Neuronal stem cell (in vitro differentiated cells): ENCODE results near the gene PHTF2.

Experiments used
- DNase-seq: peaks from one replicate; pipeline ENCODE4 v3.0.0-alpha.2; 2013; ENCODE audit warnings: low spot score
- H2AFZ ChIP-seq: one replicate; pipeline ENCODE4 v1.6.1; 2013; ENCODE audit warnings: mild to moderate bottlenecking, low read length, inconsistent platforms
- H2AK5ac ChIP-seq: 2 replicates; pipeline ENCODE4 v1.6.1; 2013; ENCODE audit warnings: low read depth, mild to moderate bottlenecking, inconsistent platforms, low read length, moderate library complexity, mixed read lengths
- H2BK120ac ChIP-seq: 2 replicates; pipeline ENCODE4 v1.6.1; 2013; ENCODE audit warnings: low read depth, mild to moderate bottlenecking, inconsistent platforms, low read length, moderate library complexity, mixed read lengths
- H2BK12ac ChIP-seq: one replicate; pipeline ENCODE4 v1.6.1; 2013; ENCODE audit warnings: low read length, inconsistent platforms
- H2BK15ac ChIP-seq: 2 replicates; pipeline ENCODE4 v1.6.1; 2013; ENCODE audit warnings: mild to moderate bottlenecking, low read length, inconsistent platforms, mixed read lengths
- H2BK5ac ChIP-seq: one replicate; pipeline ENCODE4 v1.6.1; 2013; ENCODE audit warnings: inconsistent platforms, mild to moderate bottlenecking, low read length, moderate library complexity
- H3K14ac ChIP-seq: one replicate; pipeline ENCODE4 v1.6.1; 2013; ENCODE audit warnings: low read length, inconsistent platforms
- H3K18ac ChIP-seq: 2 replicates; pipeline ENCODE4 v1.6.1; 2013; ENCODE audit warnings: low read length, inconsistent platforms
- H3K23ac ChIP-seq: 2 replicates; pipeline ENCODE4 v1.6.1; 2013; ENCODE audit warnings: low read depth, mild to moderate bottlenecking, mixed read lengths, low read length, inconsistent platforms; ENCODE audit not compliant: poor library complexity
- H3K27ac ChIP-seq: replicated peaks from 3 replicates; pipeline ENCODE4 v1.5.1; 2013; ENCODE audit warnings: low read length, inconsistent platforms
- H3K27me3 ChIP-seq, 3 experiments: 2 replicates each; pipeline ENCODE4 v1.6.1; 2013; ENCODE audit warnings: low read length in 3 of 3, mild to moderate bottlenecking in 2 of 3, inconsistent platforms in 1 of 3, low read depth in 1 of 3, mixed read lengths in 1 of 3, moderate library complexity in 1 of 3; ENCODE audit not compliant: control insufficient read depth in 3 of 3, insufficient read depth in 3 of 3
- H3K36me3 ChIP-seq, 2 donors: replicated peaks in 1 of 2; 2 replicates each; pipeline ENCODE4 v1.6.1; 2013; ENCODE audit warnings: low read length in 2 of 2; ENCODE audit not compliant: control insufficient read depth in 2 of 2, insufficient read depth in 2 of 2
- H3K4ac ChIP-seq: 2 replicates; pipeline ENCODE4 v1.6.1; 2013; ENCODE audit warnings: inconsistent platforms, mild to moderate bottlenecking, low read length, moderate library complexity
- H3K4me1 ChIP-seq, 2 donors: 1 replicate in 1 of 2; 2 replicates in 1 of 2; pipeline ENCODE4 v1.6.1; 2013; ENCODE audit warnings: low read length in 2 of 2, low read depth in 1 of 2; ENCODE audit not compliant: control insufficient read depth in 2 of 2, insufficient read depth in 1 of 2
- H3K4me2 ChIP-seq: one replicate; pipeline ENCODE4 v1.6.1; 2013; ENCODE audit warnings: mild to moderate bottlenecking, low read length, inconsistent platforms; ENCODE audit not compliant: insufficient read depth, poor library complexity, severe bottlenecking
- H3K4me3 ChIP-seq, 2 donors: 2 replicates each; pipeline ENCODE4 v1.5.1; 2013; ENCODE audit warnings: low read length in 2 of 2, mild to moderate bottlenecking in 2 of 2, inconsistent platforms in 1 of 2, moderate library complexity in 1 of 2
- H3K79me1 ChIP-seq: one replicate; pipeline ENCODE4 v1.6.1; 2013; ENCODE audit warnings: low read depth, mild to moderate bottlenecking, inconsistent platforms, low read length, moderate library complexity
- H3K9ac ChIP-seq: one replicate; pipeline ENCODE4 v1.6.1; 2013; ENCODE audit warnings: mild to moderate bottlenecking, low read depth, low read length, inconsistent platforms; ENCODE audit not compliant: poor library complexity
- H3K9me3 ChIP-seq, 2 donors: replicated peaks in 1 of 2; 2 replicates each; pipeline versions ENCODE3 to v1.6.1; 2013; ENCODE audit warnings: low read length in 2 of 2, mild to moderate bottlenecking in 2 of 2, inconsistent platforms in 1 of 2, low read depth in 1 of 2, mixed read lengths in 1 of 2, moderate library complexity in 1 of 2; ENCODE audit not compliant: control insufficient read depth in 2 of 2, insufficient read depth in 1 of 2
- H4K8ac ChIP-seq: one replicate; pipeline ENCODE4 v1.6.1; 2013; ENCODE audit warnings: low read depth, mild to moderate bottlenecking, inconsistent platforms, low read length, moderate library complexity
- H4K91ac ChIP-seq: one replicate; pipeline ENCODE4 v1.6.1; 2013; ENCODE audit warnings: low read length, low read depth, mild to moderate bottlenecking, inconsistent platforms; ENCODE audit not compliant: poor library complexity
- WGBS, 2 donors: extraction: QIAGEN DNeasy Blood & Tissue Kit; methylation state at CpG; one replicate each; pipeline ENCODE4 v1.1.7; 2013; ENCODE audit warnings: missing lambda C conversion rate in 2 of 2, mixed read lengths in 1 of 2; ENCODE audit not compliant: insufficient read length in 2 of 2, insufficient replicate concordance in 1 of 2; ENCODE audit errors: extremely low coverage in 2 of 2; 5-methylcytosine and 5-hydroxymethylcytosine counted together

Gene PHTF2

GRCh38 chr7:77759294-77759889 lies 39.2 kb upstream of the PHTF2 start:
- peak; percentile 75 for DNase-seq
- Histone ChIP-seq H3K79me1 (no peaks in the 10 kb centered on the region), H3K14ac (no peak overlapping the region), H2BK15ac (no peak overlapping the region), H2BK5ac (no peak overlapping the region), H3K36me3 (peaks cover 0 to 13% of the 10 kb centered on the region in 2 donors), H3K4me2 (no peak overlapping the region), H2AFZ (no peak overlapping the region), H3K9ac (no peak overlapping the region), H3K4me1 (no peaks in the 10 kb centered on the region), H3K4me3 (no peak overlapping the region), H3K18ac (no peak overlapping the region), H3K9me3 (no peaks in the 10 kb centered on the region), H2BK120ac (no peak overlapping the region), H3K27ac (no peak overlapping the region), H4K8ac (no peak overlapping the region), H3K23ac (no peak overlapping the region), H2AK5ac (no peak overlapping the region), H2BK12ac (no peak overlapping the region), H4K91ac (no peak overlapping the region), H3K27me3 (no peaks in the 10 kb centered on the region), H3K4ac (no peak overlapping the region)
- WGBS, 2 donors: no CpG with 5 or more reads among the region's 3 CpGs

- DNase-seq: no peak
- Histone ChIP-seq H3K4me2 (no peak overlapping the region), H2AFZ (no peak overlapping the region), H3K27me3 (no peaks in the 10 kb centered on the region), H3K9ac (no peak overlapping the region), H2BK5ac (no peak overlapping the region), H4K8ac (no peak overlapping the region), H3K9me3 (no peaks in the 10 kb centered on the region), H3K14ac (no peak overlapping the region), H4K91ac (no peak overlapping the region), H2BK15ac (no peak overlapping the region), H3K27ac (no peak overlapping the region), H3K4ac (no peak overlapping the region), H3K4me3 (no peak overlapping the region), H3K79me1 (no peaks in the 10 kb centered on the region), H3K36me3 (peaks cover 0 to 11% of the 10 kb centered on the region in 2 donors), H2AK5ac (no peak overlapping the region), H3K4me1 (no peaks in the 10 kb centered on the region), H2BK120ac (no peak overlapping the region), H3K18ac (no peak overlapping the region), H3K23ac (no peak overlapping the region), H2BK12ac (no peak overlapping the region)
- no CpG with 5 or more reads among the region's 10 CpGs for WGBS, 2 donors
Measured at GRCh38 chr7:77760809-77761453, 37.6 kb upstream of the PHTF2 start.

DNA sequence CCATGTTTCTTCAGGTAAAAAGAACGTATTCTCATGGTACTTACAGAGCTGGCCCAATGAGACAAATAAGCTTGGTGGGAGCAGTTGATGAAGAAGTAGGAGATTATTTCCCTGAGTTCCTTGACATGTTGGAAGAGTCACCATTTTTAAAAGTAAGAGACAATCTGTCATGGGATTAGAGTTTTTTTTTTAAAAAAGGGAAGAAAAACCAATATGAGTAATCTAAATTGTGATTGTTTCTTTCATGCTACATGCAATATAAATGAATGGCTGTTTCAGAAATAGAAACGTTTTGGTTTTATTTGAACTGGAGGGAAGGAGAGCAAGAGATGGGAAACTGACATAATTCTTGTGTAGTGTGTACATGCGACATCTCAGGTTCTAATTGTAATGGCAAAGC lies 33.1 kb upstream of the PHTF2 start:
- no peak overlapping the region for H3K23ac ChIP-seq
- H3K36me3 ChIP-seq: peaks cover 2 to 44% of the 10 kb centered on the region in 2 donors
- no peaks in the 10 kb centered on the region for H3K27me3 ChIP-seq
- no peak overlapping the region for H3K14ac ChIP-seq
- no peak overlapping the region for H3K4ac ChIP-seq
- no peaks in the 10 kb centered on the region for H3K4me1 ChIP-seq
- DNase-seq: no peak
- no peak overlapping the region for H2BK120ac ChIP-seq
- H3K18ac ChIP-seq: no peak overlapping the region
- no peak overlapping the region for H2BK12ac ChIP-seq
- H2BK15ac ChIP-seq: no peak overlapping the region
- WGBS, 2 donors: no CpG with 5 or more reads among the region's 3 CpGs
- no peak overlapping the region for H3K27ac ChIP-seq
- H3K79me1 ChIP-seq: peaks cover 1% of the 10 kb centered on the region
- no peaks in the 10 kb centered on the region for H3K9me3 ChIP-seq
- H2AK5ac ChIP-seq: no peak overlapping the region
- H4K8ac ChIP-seq: no peak overlapping the region
- H3K4me3 ChIP-seq: no peak overlapping the region
- no peak overlapping the region for H2AFZ ChIP-seq
- H3K4me2 ChIP-seq: no peak overlapping the region
- no peak overlapping the region for H2BK5ac ChIP-seq
- no peak overlapping the region for H4K91ac ChIP-seq
- no peak overlapping the region for H3K9ac ChIP-seq

DNA sequence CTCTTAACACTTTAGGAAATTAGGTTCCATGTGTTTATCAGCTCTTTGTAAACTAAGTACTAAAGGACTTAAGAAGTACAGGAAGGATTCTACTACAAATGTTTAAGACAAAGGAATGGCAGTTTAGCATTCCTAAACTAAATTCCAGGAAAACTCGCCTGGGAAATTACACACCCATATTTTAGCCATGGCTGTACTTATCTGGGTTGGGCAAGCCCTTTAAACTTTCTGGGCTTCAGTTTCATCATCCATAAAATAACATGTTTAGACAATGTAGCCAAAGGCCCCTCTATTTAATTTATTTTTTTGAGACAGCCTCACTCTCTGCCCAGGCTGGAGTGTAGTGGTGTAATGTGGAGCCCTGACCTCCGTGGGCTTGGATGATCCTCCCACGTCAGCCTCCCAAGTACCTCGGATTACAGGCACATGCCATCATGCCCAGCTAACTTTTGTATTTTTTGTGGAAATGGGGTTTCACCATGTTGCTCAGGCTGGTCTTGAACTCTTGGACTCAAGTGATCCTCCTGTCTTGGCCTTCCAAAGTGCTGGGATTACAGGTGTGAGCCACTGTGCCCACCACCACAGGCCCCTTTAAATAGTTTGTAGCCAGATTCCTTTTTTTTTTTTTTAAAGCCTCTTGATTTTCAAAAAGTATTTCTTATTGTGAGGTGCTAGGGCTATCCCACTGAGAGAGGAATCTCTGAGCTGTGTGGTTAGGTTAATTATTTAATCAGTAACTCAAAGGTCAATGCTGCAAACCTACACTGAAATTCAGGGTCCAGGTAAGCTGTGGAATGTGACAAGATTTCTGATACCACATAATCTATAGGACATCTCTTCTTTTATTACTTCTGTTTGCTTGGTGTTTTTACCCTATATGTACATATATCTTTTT lies 32.4 kb upstream of the PHTF2 start:
- peaks cover 2 to 47% of the 10 kb centered on the region in 2 donors for H3K36me3 ChIP-seq
- no peak overlapping the region for H3K27ac ChIP-seq
- no peak overlapping the region for H3K23ac ChIP-seq

More for the DNA sequence above, 32.4 kb upstream of the PHTF2 start:
- H2BK120ac ChIP-seq: no peak overlapping the region
- H3K4me3 ChIP-seq: no peak overlapping the region
- peaks cover 1% of the 10 kb centered on the region for H3K79me1 ChIP-seq
- no peaks in the 10 kb centered on the region for H3K27me3 ChIP-seq
- H2BK12ac ChIP-seq: no peak overlapping the region
- H3K4me1 ChIP-seq: no peaks in the 10 kb centered on the region
- no peak overlapping the region for H2AFZ ChIP-seq
- H3K4ac ChIP-seq: no peak overlapping the region
- H3K9me3 ChIP-seq: no peaks in the 10 kb centered on the region
- no peak overlapping the region for H2BK15ac ChIP-seq
- no peak overlapping the region for H2AK5ac ChIP-seq
- no peak overlapping the region for H4K91ac ChIP-seq
- no peak overlapping the region for H2BK5ac ChIP-seq
- no CpG with 5 or more reads among the region's 4 CpGs for WGBS, 2 donors
- H4K8ac ChIP-seq: no peak overlapping the region
- no peak overlapping the region for H3K4me2 ChIP-seq
- no peak overlapping the region for H3K9ac ChIP-seq
- H3K14ac ChIP-seq: no peak overlapping the region
- H3K18ac ChIP-seq: no peak overlapping the region
- DNase-seq: no peak
